Astrocyte (in vitro differentiated cells and primary cell): ENCODE results near the gene RASL11A. TPM values are rescaled to one million over a fixed set of nuclear protein-coding genes. Genes with fewer than 3 reads are reported as not detected.

Experiments
- DNase-seq: peaks from one replicate; pipeline ENCODE4 v3.0.0-alpha.2; 2010; ENCODE audit warnings: low read depth
- FAIRE-seq: peaks from 2 replicates; lab custom pipeline; 2011; peaks lifted over from hg19 to GRCh38; lab: Jason Lieb, UNC
- H2AFZ ChIP-seq: 2 replicates; pipeline ENCODE4 v1.6.0; 2012; ENCODE audit warnings: low read depth, low read length, inconsistent platforms
- H3K27ac ChIP-seq: 2 replicates; pipeline ENCODE4 v1.5.1; 2011; ENCODE audit warnings: low read depth, low read length, inconsistent platforms
- H3K27me3 ChIP-seq: 2 replicates; pipeline ENCODE4 v1.6.0; 2011; ENCODE audit warnings: low read length, inconsistent platforms; ENCODE audit not compliant: insufficient read depth
- H3K36me3 ChIP-seq: 2 replicates; pipeline ENCODE4 v1.5.1; 2011; ENCODE audit warnings: low read length, inconsistent platforms; ENCODE audit not compliant: insufficient read depth
- H3K4me1 ChIP-seq: 2 replicates; pipeline ENCODE4 v1.5.1; 2011; ENCODE audit warnings: low read length, inconsistent platforms; ENCODE audit not compliant: insufficient read depth
- H3K4me2 ChIP-seq: 2 replicates; pipeline ENCODE4 v1.6.0; 2012; ENCODE audit warnings: low read length, inconsistent platforms
- H3K4me3 ChIP-seq: 2 replicates; pipeline ENCODE4 v1.5.1; 2011; ENCODE audit warnings: low read depth, mild to moderate bottlenecking, low read length, inconsistent platforms; ENCODE audit not compliant: insufficient read depth
- H3K79me2 ChIP-seq: 2 replicates; pipeline ENCODE4 v1.6.0; 2012; ENCODE audit warnings: mild to moderate bottlenecking, low read length, inconsistent platforms; ENCODE audit not compliant: insufficient read depth
- H3K9ac ChIP-seq: 2 replicates; pipeline ENCODE4 v1.6.0; 2012; ENCODE audit warnings: mild to moderate bottlenecking, low read length, inconsistent platforms
- H3K9me3 ChIP-seq: 2 replicates; pipeline ENCODE4 v1.5.1; 2012; ENCODE audit warnings: low read depth, mild to moderate bottlenecking, low read length, inconsistent platforms; ENCODE audit not compliant: insufficient read depth
- H4K20me1 ChIP-seq: 2 replicates; pipeline ENCODE4 v1.6.0; 2012; ENCODE audit warnings: low read length, inconsistent platforms; ENCODE audit not compliant: insufficient read depth
- H3K27ac Mint-ChIP-seq: one replicate; pipeline ENCODE4 v1.8.0; 2021; ENCODE audit warnings: mild to moderate bottlenecking, mixed read lengths; ENCODE audit not compliant: unreplicated experiment
- H3K27me3 Mint-ChIP-seq: one replicate; pipeline ENCODE4 v1.8.0; 2021; ENCODE audit warnings: low read depth, mixed read lengths; ENCODE audit not compliant: unreplicated experiment
- H3K36me3 Mint-ChIP-seq: one replicate; pipeline ENCODE4 v1.8.0; 2021; ENCODE audit warnings: low read depth, mixed read lengths; ENCODE audit not compliant: unreplicated experiment
- H3K4me1 Mint-ChIP-seq: one replicate; pipeline ENCODE4 v1.8.0; 2021; ENCODE audit warnings: low read depth, mixed read lengths; ENCODE audit not compliant: unreplicated experiment
- H3K4me3 Mint-ChIP-seq: one replicate; pipeline ENCODE4 v1.8.0; 2021; ENCODE audit warnings: mild to moderate bottlenecking, moderate library complexity, mixed read lengths; ENCODE audit not compliant: unreplicated experiment
- H3K9me3 Mint-ChIP-seq: one replicate; pipeline ENCODE4 v1.8.0; 2021; ENCODE audit warnings: mild to moderate bottlenecking, mixed read lengths; ENCODE audit not compliant: unreplicated experiment
- EZH2 ChIP-seq: IDR thresholded peaks from 2 replicates; pipeline ENCODE4 v1.6.1; 2012; ENCODE audit warnings: mild to moderate bottlenecking, low read length, inconsistent platforms; ENCODE audit not compliant: insufficient read depth
- total RNA-seq: library from RNA; stranded (reverse); gene quantifications from 2 replicates; pipeline ENCODE4 v1.2.1, GENCODE V29; 2021
- TF ChIP-seq, protein P1 (sequence below): IDR thresholded peaks from 2 replicates; pipeline ENCODE4 v1.5.1; 2011; ENCODE audit warnings: low read depth, mild to moderate bottlenecking, inconsistent platforms, low read length, moderate library complexity; ENCODE audit not compliant: insufficient read depth

Gene RASL11A
- total RNA-seq, 1 donor from 2014 or later: 2.2 TPM

DNA sequence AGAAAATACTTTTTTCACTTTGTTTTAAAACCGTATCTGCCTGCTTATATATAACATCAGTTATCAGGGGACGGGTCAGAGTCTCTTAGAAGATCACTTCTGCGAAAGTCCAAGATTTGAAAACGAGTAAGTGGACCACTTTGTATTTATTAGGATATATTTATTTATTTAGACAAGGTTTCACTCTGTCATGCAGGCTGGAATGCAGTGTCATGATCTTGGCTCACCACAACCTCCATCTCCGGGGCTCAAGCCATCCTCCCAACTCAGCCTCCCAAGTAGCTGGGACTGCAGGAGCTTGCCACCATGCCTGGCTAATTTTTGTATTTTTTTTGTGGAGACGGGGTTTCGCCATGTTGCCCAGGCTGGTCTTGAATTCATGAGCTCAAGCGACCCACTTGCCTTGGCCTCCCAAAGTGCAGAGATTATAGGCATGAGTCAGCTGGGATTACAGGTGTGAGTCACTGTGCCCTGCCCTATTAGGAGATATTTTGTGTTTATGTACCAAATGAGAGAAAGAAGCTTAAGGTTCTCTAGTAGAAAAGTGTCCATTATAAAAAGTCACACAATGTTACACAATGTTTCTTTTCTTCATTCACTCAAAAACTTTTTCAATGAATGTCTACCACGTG is 39.5 kb downstream of the RASL11A start:
- Mint-ChIP-seq H3K9me3 (peaks cover 2% of the 10 kb centered on the region), H3K4me3 (no peak overlapping the region), H3K4me1 (peaks cover 2% of the 10 kb centered on the region), H3K27me3 (peaks cover 6% of the 10 kb centered on the region), H3K36me3 (no peaks in the 10 kb centered on the region), H3K27ac (no peak overlapping the region)
- Histone ChIP-seq H3K9ac (no peak overlapping the region), H3K9me3 (no peaks in the 10 kb centered on the region), H3K27ac (no peak overlapping the region), H3K4me2 (no peak overlapping the region), H4K20me1 (no peaks in the 10 kb centered on the region), H3K27me3 (peaks cover 11% of the 10 kb centered on the region), H3K79me2 (no peaks in the 10 kb centered on the region), H3K4me1 (no peaks in the 10 kb centered on the region), H3K4me3 (no peak overlapping the region), H2AFZ (no peak overlapping the region), H3K36me3 (peaks cover 2% of the 10 kb centered on the region)
- no peak for FAIRE-seq
- no peak for DNase-seq
- TF ChIP-seq EZH2: no peak
- TF ChIP-seq, protein P1, sequence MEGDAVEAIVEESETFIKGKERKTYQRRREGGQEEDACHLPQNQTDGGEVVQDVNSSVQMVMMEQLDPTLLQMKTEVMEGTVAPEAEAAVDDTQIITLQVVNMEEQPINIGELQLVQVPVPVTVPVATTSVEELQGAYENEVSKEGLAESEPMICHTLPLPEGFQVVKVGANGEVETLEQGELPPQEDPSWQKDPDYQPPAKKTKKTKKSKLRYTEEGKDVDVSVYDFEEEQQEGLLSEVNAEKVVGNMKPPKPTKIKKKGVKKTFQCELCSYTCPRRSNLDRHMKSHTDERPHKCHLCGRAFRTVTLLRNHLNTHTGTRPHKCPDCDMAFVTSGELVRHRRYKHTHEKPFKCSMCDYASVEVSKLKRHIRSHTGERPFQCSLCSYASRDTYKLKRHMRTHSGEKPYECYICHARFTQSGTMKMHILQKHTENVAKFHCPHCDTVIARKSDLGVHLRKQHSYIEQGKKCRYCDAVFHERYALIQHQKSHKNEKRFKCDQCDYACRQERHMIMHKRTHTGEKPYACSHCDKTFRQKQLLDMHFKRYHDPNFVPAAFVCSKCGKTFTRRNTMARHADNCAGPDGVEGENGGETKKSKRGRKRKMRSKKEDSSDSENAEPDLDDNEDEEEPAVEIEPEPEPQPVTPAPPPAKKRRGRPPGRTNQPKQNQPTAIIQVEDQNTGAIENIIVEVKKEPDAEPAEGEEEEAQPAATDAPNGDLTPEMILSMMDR: no peak

DNA sequence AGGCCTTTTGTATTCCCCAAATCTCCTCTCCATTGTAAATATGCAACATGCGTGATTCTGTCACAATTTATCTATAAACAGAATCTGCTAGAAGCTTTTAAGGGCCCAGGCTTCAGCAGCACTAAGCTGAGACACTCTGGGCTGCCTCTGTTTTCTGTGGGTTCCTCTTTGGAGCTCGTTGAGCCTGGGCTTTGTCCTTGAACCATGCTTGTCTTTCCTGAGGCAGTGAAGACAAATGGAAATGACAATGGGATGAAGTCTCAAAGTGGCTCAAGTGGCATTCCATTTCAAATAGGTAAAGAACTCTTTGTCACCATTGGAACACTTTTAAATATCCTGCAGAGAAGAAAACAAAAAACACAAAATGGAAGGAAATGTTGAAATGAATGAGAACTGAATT is 40.3 kb downstream of the RASL11A start:
- Mint-ChIP-seq H3K4me3 (no peak overlapping the region), H3K36me3 (no peaks in the 10 kb centered on the region), H3K27me3 (peaks cover 3% of the 10 kb centered on the region), H3K4me1 (peaks cover 2% of the 10 kb centered on the region), H3K27ac (no peak overlapping the region), H3K9me3 (peaks cover 2% of the 10 kb centered on the region)
- Histone ChIP-seq H3K27me3 (peaks cover 11% of the 10 kb centered on the region), H2AFZ (no peak overlapping the region), H3K4me3 (no peak overlapping the region), H3K9ac (no peak overlapping the region), H3K9me3 (no peaks in the 10 kb centered on the region), H3K4me2 (no peak overlapping the region), H3K79me2 (no peaks in the 10 kb centered on the region), H3K4me1 (no peaks in the 10 kb centered on the region), H3K36me3 (peaks cover 2% of the 10 kb centered on the region), H4K20me1 (no peaks in the 10 kb centered on the region), H3K27ac (no peak overlapping the region)
- FAIRE-seq (no peak), DNase-seq (no peak)
- TF ChIP-seq, protein P1: no peak
- no peak for TF ChIP-seq EZH2

DNA sequence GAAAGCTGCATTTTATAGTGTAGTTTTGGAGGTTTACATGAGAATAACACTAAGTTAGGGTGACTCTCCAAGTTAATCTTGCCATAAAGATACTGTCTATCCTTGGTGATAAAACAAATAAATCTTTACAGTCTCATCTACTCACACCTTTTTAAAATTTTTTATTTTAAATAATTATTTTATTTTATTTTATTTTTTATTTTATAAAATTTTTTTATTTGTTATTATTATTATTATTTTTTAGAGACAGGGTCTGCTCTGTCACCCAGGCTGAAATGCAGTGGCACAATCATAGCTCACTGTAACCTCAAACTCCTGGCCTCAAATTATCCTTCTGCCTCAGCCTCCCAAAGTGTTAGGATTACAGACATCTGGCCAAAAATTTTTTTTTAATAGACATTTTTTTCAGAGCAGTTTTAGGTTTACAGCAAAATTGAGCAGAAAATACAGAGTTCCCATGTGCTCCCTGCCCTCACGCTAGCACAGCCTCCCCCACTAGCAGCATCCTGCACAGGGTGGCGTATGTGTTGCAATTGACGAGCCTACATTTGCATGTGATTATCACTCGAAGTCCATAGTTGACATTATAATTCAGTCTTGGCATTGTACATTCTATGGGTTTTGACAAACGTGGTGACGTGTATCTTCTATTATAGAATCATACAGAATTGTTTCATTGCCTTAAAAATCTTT is 41.0 kb downstream of the RASL11A start:
- Mint-ChIP-seq H3K4me3 (no peak overlapping the region), H3K9me3 (peaks cover 2% of the 10 kb centered on the region), H3K4me1 (peaks cover 2% of the 10 kb centered on the region), H3K27me3 (peaks cover 2% of the 10 kb centered on the region), H3K27ac (no peak overlapping the region), H3K36me3 (no peaks in the 10 kb centered on the region)
- Histone ChIP-seq H3K27me3 (peaks cover 11% of the 10 kb centered on the region), H3K9ac (no peak overlapping the region), H3K4me3 (no peak overlapping the region), H4K20me1 (no peaks in the 10 kb centered on the region), H3K36me3 (peaks cover 2% of the 10 kb centered on the region), H3K4me2 (no peak overlapping the region), H3K4me1 (no peaks in the 10 kb centered on the region), H2AFZ (no peak overlapping the region), H3K27ac (no peak overlapping the region), H3K79me2 (no peaks in the 10 kb centered on the region), H3K9me3 (no peaks in the 10 kb centered on the region)
- DNase-seq: no peak
- no peak for FAIRE-seq
- TF ChIP-seq EZH2: no peak
- TF ChIP-seq, protein P1: no peak
